Mesendoderm (in vitro differentiated cells): Measurements from ENCODE around the gene NDUFAF8.

Experiments used
- DNase-seq: peaks from one replicate; pipeline ENCODE4 v3.0.0; 2013
- H2AK5ac ChIP-seq: 2 replicates; pipeline ENCODE4 v1.6.1; 2013; ENCODE audit warnings: low read length, inconsistent platforms
- H2BK120ac ChIP-seq: 2 replicates; pipeline ENCODE4 v1.6.1; 2013; ENCODE audit warnings: low read depth, mild to moderate bottlenecking, low read length, moderate library complexity, mixed read lengths
- H2BK15ac ChIP-seq: replicated peaks from 2 replicates; pipeline ENCODE4 v1.6.1; 2013; ENCODE audit warnings: low read depth, mild to moderate bottlenecking, moderate library complexity
- H2BK5ac ChIP-seq: 2 replicates; pipeline ENCODE4 v1.6.1; 2013; ENCODE audit warnings: low read length, inconsistent platforms
- H3K18ac ChIP-seq: 2 replicates; pipeline ENCODE4 v1.6.1; 2013; ENCODE audit warnings: mild to moderate bottlenecking, low read length, mixed read lengths
- H3K23ac ChIP-seq: one replicate; pipeline ENCODE4 v1.6.1; 2013; ENCODE audit warnings: low read length
- H3K27ac ChIP-seq: 2 replicates; pipeline ENCODE4 v1.5.1; 2013; ENCODE audit warnings: low read depth, mild to moderate bottlenecking, inconsistent platforms, low read length, moderate library complexity
- H3K27me3 ChIP-seq: 2 replicates; pipeline ENCODE4 v1.6.1; 2013; ENCODE audit warnings: low read length, control low read depth, mild to moderate bottlenecking, inconsistent platforms; ENCODE audit not compliant: insufficient read depth, poor library complexity
- H3K36me3 ChIP-seq: 2 replicates; pipeline ENCODE4 v1.6.1; 2013; ENCODE audit warnings: low read length, inconsistent platforms; ENCODE audit not compliant: control insufficient read depth, insufficient read depth
- H3K4ac ChIP-seq: one replicate; pipeline ENCODE4 v1.6.1; 2013; ENCODE audit warnings: low read depth, mild to moderate bottlenecking, low read length, moderate library complexity
- H3K4me1 ChIP-seq: 2 replicates; pipeline ENCODE4 v1.6.1; 2013; ENCODE audit warnings: low read depth, low read length, inconsistent platforms; ENCODE audit not compliant: control insufficient read depth
- H3K4me2 ChIP-seq: 2 replicates; pipeline ENCODE4 v1.6.1; 2013; ENCODE audit warnings: low read length
- H3K4me3 ChIP-seq: 2 replicates; pipeline ENCODE4 v1.5.1; 2013; ENCODE audit warnings: mild to moderate bottlenecking, low read length
- H3K56ac ChIP-seq: one replicate; pipeline ENCODE4 v1.6.1; 2013; ENCODE audit warnings: low read length
- H3K79me1 ChIP-seq: 2 replicates; pipeline ENCODE4 v1.6.1; 2013; ENCODE audit warnings: low read length, inconsistent platforms
- H3K79me2 ChIP-seq: 2 replicates; pipeline ENCODE4 v1.6.1; 2013; ENCODE audit warnings: mild to moderate bottlenecking, low read length; ENCODE audit not compliant: control insufficient read depth, insufficient read depth
- H3K9ac ChIP-seq: 2 replicates; pipeline ENCODE4 v1.6.1; 2013; ENCODE audit warnings: low read length, inconsistent platforms
- H4K5ac ChIP-seq: one replicate; pipeline ENCODE4 v1.6.1; 2013; ENCODE audit warnings: low read length
- H4K8ac ChIP-seq: one replicate; pipeline ENCODE4 v1.6.1; 2013; ENCODE audit warnings: low read depth, mild to moderate bottlenecking, control low read depth, low read length, moderate library complexity
- WGBS: extraction: QIAGEN DNeasy Blood & Tissue Kit; methylation state at CpG from one replicate; pipeline ENCODE4 v1.1.7; 2013; ENCODE audit warnings: low lambda C conversion rate, missing lambda C conversion rate; ENCODE audit not compliant: insufficient coverage; ENCODE audit errors: extremely low coverage; 5-methylcytosine and 5-hydroxymethylcytosine counted together

NDUFAF8 gene

GRCh38 chr17:81206166-81206565 lies 33.0 kb upstream of the NDUFAF8 start:
- Histone ChIP-seq H3K27me3 (no peaks in the 10 kb centered on the region), H2BK5ac (no peak overlapping the region), H4K8ac (no peak overlapping the region), H3K23ac (no peak overlapping the region), H3K4me2 (no peak overlapping the region), H3K79me2 (no peaks in the 10 kb centered on the region), H2AK5ac (no peak overlapping the region), H3K79me1 (no peaks in the 10 kb centered on the region), H3K9ac (no peak overlapping the region), H3K56ac (no peak overlapping the region), H3K36me3 (no peaks in the 10 kb centered on the region), H3K27ac (no peak overlapping the region), H3K4ac (no peak overlapping the region), H3K18ac (no peak overlapping the region), H3K4me1 (no peaks in the 10 kb centered on the region), H4K5ac (no peak overlapping the region), H2BK120ac (no peak overlapping the region), H3K4me3 (no peak overlapping the region), H2BK15ac (no peak overlapping the region)
- DNase-seq: no peak
- WGBS: no CpG with 5 or more reads among the region's 4 CpGs

- Histone ChIP-seq H3K27me3 (no peaks in the 10 kb centered on the region), H2BK15ac (no peak overlapping the region), H2BK120ac (no peak overlapping the region), H4K5ac (no peak overlapping the region), H3K18ac (no peak overlapping the region), H2AK5ac (no peak overlapping the region), H3K4me1 (no peaks in the 10 kb centered on the region), H3K79me1 (no peaks in the 10 kb centered on the region), H3K27ac (no peak overlapping the region), H2BK5ac (no peak overlapping the region), H3K9ac (no peak overlapping the region), H3K79me2 (no peaks in the 10 kb centered on the region), H3K4ac (no peak overlapping the region), H3K23ac (no peak overlapping the region), H3K4me3 (no peak overlapping the region), H3K4me2 (no peak overlapping the region), H4K8ac (no peak overlapping the region), H3K36me3 (no peaks in the 10 kb centered on the region), H3K56ac (no peak overlapping the region)
- no peak for DNase-seq
- WGBS: no CpG with 5 or more reads among the region's 12 CpGs
Observed at GRCh38 chr17:81206657-81207056, 32.5 kb upstream of the NDUFAF8 start.

GRCh38 chr17:81207610-81208581 lies 31.2 kb upstream of the NDUFAF8 start:
- Histone ChIP-seq H3K27me3 (no peaks in the 10 kb centered on the region), H3K23ac (no peak overlapping the region), H3K79me1 (peaks cover 2% of the 10 kb centered on the region), H2BK120ac (no peak overlapping the region), H3K4me1 (no peaks in the 10 kb centered on the region), H3K79me2 (no peaks in the 10 kb centered on the region), H3K4ac (no peak overlapping the region), H2AK5ac (no peak overlapping the region), H3K27ac (no peak overlapping the region), H3K4me2 (no peak overlapping the region), H3K18ac (no peak overlapping the region), H4K5ac (no peak overlapping the region), H3K56ac (no peak overlapping the region), H2BK5ac (no peak overlapping the region), H3K9ac (no peak overlapping the region), H4K8ac (no peak overlapping the region), H2BK15ac (no peak overlapping the region), H3K36me3 (no peaks in the 10 kb centered on the region), H3K4me3 (no peak overlapping the region)
- WGBS: no CpG with 5 or more reads among the region's 21 CpGs
- DNase-seq: no peak

- no peak overlapping the region for H4K8ac ChIP-seq
- H3K56ac ChIP-seq: no peak overlapping the region
- no peaks in the 10 kb centered on the region for H3K4me1 ChIP-seq
- no peaks in the 10 kb centered on the region for H3K79me2 ChIP-seq
- no CpG with 5 or more reads among the region's 10 CpGs for WGBS
- peaks cover 4% of the 10 kb centered on the region for H3K79me1 ChIP-seq
- H3K4ac ChIP-seq: no peak overlapping the region
- no peak overlapping the region for H3K9ac ChIP-seq
- H3K18ac ChIP-seq: no peak overlapping the region
- no peak overlapping the region for H3K27ac ChIP-seq
- H3K27me3 ChIP-seq: no peaks in the 10 kb centered on the region
- H2BK15ac ChIP-seq: no peak overlapping the region
- no peaks in the 10 kb centered on the region for H3K36me3 ChIP-seq
- no peak overlapping the region for H2BK120ac ChIP-seq
- no peak overlapping the region for H2AK5ac ChIP-seq
- H4K5ac ChIP-seq: no peak overlapping the region
- DNase-seq: no peak
- no peak overlapping the region for H3K23ac ChIP-seq
- no peak overlapping the region for H3K4me3 ChIP-seq
- H3K4me2 ChIP-seq: no peak overlapping the region
- no peak overlapping the region for H2BK5ac ChIP-seq
Observed at GRCh38 chr17:81208651-81209050, 30.5 kb upstream of the NDUFAF8 start.

- no peak overlapping the region for H3K9ac ChIP-seq
- no peak overlapping the region for H3K56ac ChIP-seq
- no peak overlapping the region for H2BK15ac ChIP-seq
- H3K4ac ChIP-seq: no peak overlapping the region
- no peaks in the 10 kb centered on the region for H3K4me1 ChIP-seq
- no peak overlapping the region for H4K8ac ChIP-seq
- no peak overlapping the region for H3K23ac ChIP-seq
- H3K27me3 ChIP-seq: no peaks in the 10 kb centered on the region
- H3K4me3 ChIP-seq: no peak overlapping the region
- no peaks in the 10 kb centered on the region for H3K79me2 ChIP-seq
- H3K4me2 ChIP-seq: no peak overlapping the region
- no peaks in the 10 kb centered on the region for H3K36me3 ChIP-seq
- whole genome bisulfite sequencing: no CpG with 5 or more reads among the region's 16 CpGs
- H2AK5ac ChIP-seq: no peak overlapping the region
- H4K5ac ChIP-seq: no peak overlapping the region
- H3K18ac ChIP-seq: no peak overlapping the region
- H2BK120ac ChIP-seq: no peak overlapping the region
- no peak overlapping the region for H3K27ac ChIP-seq
- DNase-seq: no peak
- H3K79me1 ChIP-seq: peaks cover 4% of the 10 kb centered on the region
- H2BK5ac ChIP-seq: no peak overlapping the region
Observed at GRCh38 chr17:81209141-81209540, 30.0 kb upstream of the NDUFAF8 start.
